Activated naive CD4-positive, alpha-beta T cell treated with anti-CD3 and anti-CD28 coated beads, Interleukin-2, amount 50 U/mL, for 72 hours (primary cell): ENCODE results near the gene SPRED2. TPM values are rescaled to one million over a fixed set of nuclear protein-coding genes. Genes with fewer than 3 reads are reported as not detected.
A peak's percentile ranks its signal among the peaks of the same experiment; 100 is the strongest.

Experiments used
- ATAC-seq, 2 donors: fragments of 150-1000 bp; cut with Tn5 transposase; 2 replicates each; pipeline ENCODE4 v1.10.0; 2021; ENCODE audit warnings: mild to moderate bottlenecking in 2 of 2, moderate library complexity in 2 of 2
- DNase-seq, 2 donors: peaks; one replicate each; pipeline ENCODE4 v3.0.0; 2021 to 2022; ENCODE audit warnings: low spot score in 2 of 2
- H3K27ac Mint-ChIP-seq, 2 donors: one replicate each; pipeline ENCODE4 v1.8.0; 2022; ENCODE audit warnings: mild to moderate bottlenecking in 2 of 2, mixed read lengths in 2 of 2
- H3K36me3 Mint-ChIP-seq, 2 donors: one replicate each; pipeline ENCODE4 v1.8.0; 2022; ENCODE audit warnings: mixed read lengths in 2 of 2
- H3K9me3 Mint-ChIP-seq, 2 donors: one replicate each; pipeline ENCODE4 v1.8.0; 2022; ENCODE audit warnings: mixed read lengths in 2 of 2
- total RNA-seq, 2 donors: library from RNA; stranded (reverse); gene quantifications; one replicate each; pipeline ENCODE4 v1.2.3, GENCODE V29; 2022

Gene SPRED2
- total RNA-seq, 2 donors from 2014 or later = 3.5 to 8.3 TPM

DNA sequence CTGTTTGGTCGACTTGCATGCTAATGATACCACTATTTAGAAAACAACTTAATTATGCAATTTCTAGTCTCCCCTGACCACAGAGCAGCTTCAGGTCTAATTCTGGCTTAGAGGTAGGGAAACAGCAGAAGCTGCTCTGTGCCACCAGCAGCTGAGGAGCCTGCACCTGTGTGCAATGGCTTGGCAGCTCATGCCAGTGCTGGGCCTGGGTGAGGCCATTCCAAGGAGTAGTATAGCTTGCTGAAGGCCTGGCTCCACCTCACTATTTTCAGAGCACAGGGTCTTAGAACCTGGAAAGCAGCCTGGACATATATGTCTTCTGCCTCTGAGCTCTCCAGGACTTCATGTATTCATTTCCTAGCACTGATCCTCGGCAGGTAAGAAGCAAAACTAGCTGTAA, 62.8 kb downstream of the SPRED2 start:
- no peaks in the 10 kb centered on the region for H3K9me3 Mint-ChIP-seq

GRCh38 chr2:65368468-65368867, 63.9 kb downstream of the SPRED2 start:
- H3K36me3 Mint-ChIP-seq = no peaks in the 10 kb centered on the region

More for the DNA sequence above, 62.8 kb downstream of the SPRED2 start:
- DNase-seq (no peak), ATAC-seq (no peak)
- Mint-ChIP-seq H3K27ac (no peak overlapping the region), H3K36me3 (no peaks in the 10 kb centered on the region)

GRCh38 chr2:65367524-65367923, 64.9 kb downstream of the SPRED2 start:
- Mint-ChIP-seq H3K9me3 (no peaks in the 10 kb centered on the region), H3K36me3 (no peaks in the 10 kb centered on the region), H3K27ac (no peak overlapping the region)
- DNase-seq (no peak), ATAC-seq (no peak)

More at GRCh38 chr2:65368468-65368867, 63.9 kb downstream of the SPRED2 start:
- Mint-ChIP-seq H3K27ac (no peak overlapping the region), H3K9me3 (no peaks in the 10 kb centered on the region)
- ATAC-seq (no peak), DNase-seq (no peak)

- peak in 1 of 2 donors; percentile 35 for DNase-seq
- ATAC-seq = peak; percentile 98 to 100
- H3K36me3 Mint-ChIP-seq = no peaks in the 10 kb centered on the region
These were observed 65.7 kb downstream of the SPRED2 start for GRCh38 chr2:65366595-65367125.

DNA sequence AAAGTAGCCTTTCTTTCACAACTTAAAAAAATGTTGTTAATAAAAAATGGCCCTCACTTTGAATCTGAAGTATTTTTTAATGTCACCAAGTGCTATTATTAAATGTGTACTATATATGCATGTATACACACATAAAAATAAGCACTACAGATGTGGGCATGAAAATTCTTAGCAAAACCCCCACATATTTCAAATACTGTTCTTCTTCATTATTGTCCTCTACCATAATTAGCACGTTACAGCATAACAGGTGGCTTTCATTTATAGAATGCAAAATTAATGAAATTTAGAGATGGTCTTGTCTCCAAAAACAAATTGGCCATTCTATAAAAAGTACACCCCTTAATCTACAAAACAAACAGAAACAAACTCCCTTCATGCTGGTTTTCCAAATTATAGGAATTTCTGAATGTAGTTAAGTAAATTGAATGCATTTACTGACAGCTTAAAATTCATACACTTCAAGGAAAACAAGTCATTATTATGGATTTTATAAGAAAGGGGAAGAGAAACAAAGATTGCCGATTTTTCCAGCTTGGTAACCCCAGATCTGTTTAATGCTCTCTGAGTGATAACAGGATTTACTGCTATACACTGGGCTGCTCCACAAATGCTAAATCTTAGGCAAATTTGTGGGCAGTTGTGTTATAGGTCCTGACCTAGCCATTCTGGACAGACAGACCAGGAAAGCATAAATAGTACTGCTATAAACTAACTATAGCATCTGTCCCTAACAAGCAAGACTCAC, 67.2 kb downstream of the SPRED2 start:
- no peaks in the 10 kb centered on the region for H3K9me3 Mint-ChIP-seq
- DNase-seq = no peak
- no peak for ATAC-seq
- H3K27ac Mint-ChIP-seq = no peak overlapping the region
- H3K36me3 Mint-ChIP-seq = no peaks in the 10 kb centered on the region

More at GRCh38 chr2:65366595-65367125, 65.7 kb downstream of the SPRED2 start:
- H3K27ac Mint-ChIP-seq = no peak overlapping the region
- H3K9me3 Mint-ChIP-seq = no peaks in the 10 kb centered on the region

GRCh38 chr2:65363879-65364666, 68.3 kb downstream of the SPRED2 start:
- DNase-seq = no peak
- no peak for ATAC-seq
- Mint-ChIP-seq H3K27ac (no peak overlapping the region), H3K9me3 (no peaks in the 10 kb centered on the region), H3K36me3 (no peaks in the 10 kb centered on the region)

GRCh38 chr2:65361623-65362022, 70.8 kb downstream of the SPRED2 start:
- DNase-seq = no peak
- H3K27ac Mint-ChIP-seq = no peak overlapping the region
- H3K36me3 Mint-ChIP-seq = no peaks in the 10 kb centered on the region
- no peak for ATAC-seq
- no peaks in the 10 kb centered on the region for H3K9me3 Mint-ChIP-seq

DNA sequence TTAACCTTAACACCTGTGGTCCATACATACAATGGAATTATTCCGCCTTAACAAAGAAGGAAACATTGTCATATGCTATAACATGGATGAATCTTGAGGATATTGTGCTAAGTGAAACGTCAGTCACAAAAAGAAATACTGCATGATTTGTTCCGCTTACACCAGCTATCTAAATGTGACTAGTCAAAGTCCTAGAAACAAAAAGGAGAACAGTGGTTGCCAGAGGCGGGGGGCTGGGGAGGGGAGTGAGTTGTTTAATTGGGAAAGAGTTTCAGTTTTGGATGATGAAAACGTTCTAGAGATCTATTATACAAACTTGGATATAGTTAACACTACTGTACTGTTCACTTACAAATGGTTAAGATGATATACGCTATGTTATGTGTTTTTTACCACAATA, 72.0 kb downstream of the SPRED2 start:
- ATAC-seq = no peak
- Mint-ChIP-seq H3K36me3 (peaks cover 0 to 5% of the 10 kb centered on the region in 2 donors), H3K9me3 (no peaks in the 10 kb centered on the region), H3K27ac (no peak overlapping the region)
- DNase-seq = no peak

- H3K36me3 Mint-ChIP-seq = peaks cover 0 to 5% of the 10 kb centered on the region in 2 donors
- H3K27ac Mint-ChIP-seq = no peak overlapping the region
- DNase-seq (no peak), ATAC-seq (no peak)
- H3K9me3 Mint-ChIP-seq = no peaks in the 10 kb centered on the region
These were observed 73.6 kb downstream of the SPRED2 start for GRCh38 chr2:65358678-65359400.

DNA sequence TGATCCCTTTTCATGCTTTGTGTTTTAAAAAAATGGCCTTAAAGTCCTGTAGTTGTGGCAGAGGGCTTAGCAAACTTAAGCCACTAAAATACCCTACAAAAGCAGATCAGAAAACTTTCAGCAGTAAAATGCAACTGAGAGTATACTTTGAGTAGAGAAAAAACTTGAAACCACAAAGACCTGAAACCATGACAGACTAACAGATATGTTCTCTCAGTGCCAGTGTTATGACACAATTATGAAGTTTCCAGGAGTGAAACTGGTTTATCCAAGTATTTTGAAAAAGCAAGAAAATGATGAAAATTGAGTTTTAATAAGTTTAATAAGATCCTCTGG, 74.5 kb downstream of the SPRED2 start:
- no peak for DNase-seq
- Mint-ChIP-seq H3K9me3 (no peaks in the 10 kb centered on the region), H3K36me3 (peaks cover 0 to 5% of the 10 kb centered on the region in 2 donors), H3K27ac (peak overlapping the region; percentile 25 to 70)
- ATAC-seq = peak; percentile 74 to 80

DNA sequence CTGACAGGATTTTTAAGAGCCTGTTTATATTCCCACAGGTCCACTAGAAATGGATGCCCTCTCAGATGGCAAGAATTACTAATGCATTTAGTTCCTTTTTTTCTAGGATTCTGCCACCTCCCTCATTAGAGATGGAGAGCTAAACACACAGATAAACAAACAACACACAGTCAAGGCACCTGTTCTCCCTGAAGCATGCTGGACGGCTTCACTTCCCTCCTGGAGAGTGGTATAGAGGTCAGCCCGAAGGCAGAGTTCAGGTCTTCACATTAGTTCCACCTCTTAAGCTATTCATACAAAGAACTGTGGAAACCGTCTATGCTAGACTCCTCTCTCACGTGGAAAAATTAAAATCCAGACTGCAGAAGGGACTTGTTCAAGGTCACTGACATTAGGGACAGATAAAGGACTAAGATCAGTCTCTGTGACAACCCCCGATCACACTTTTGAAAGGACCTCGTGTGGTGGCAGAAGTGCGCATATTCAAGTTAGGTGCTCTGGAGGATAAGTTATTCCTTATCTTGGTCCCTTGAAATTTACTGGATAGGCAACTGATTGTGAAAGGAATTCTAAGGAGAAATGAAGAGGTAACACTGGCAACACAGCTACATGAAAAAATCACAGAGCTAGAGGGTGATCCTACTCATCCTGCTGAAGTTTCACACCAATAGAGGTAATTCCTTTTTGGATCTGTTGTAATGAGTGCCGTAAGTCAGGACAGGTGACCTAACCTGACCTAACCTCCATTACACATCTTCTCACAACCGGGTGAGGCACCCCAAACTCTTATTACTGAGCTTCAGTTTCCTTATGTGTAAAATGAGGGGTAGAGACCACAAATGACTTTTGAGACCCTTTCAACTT, 75.1 kb downstream of the SPRED2 start:
- no peaks in the 10 kb centered on the region for H3K9me3 Mint-ChIP-seq
- H3K27ac Mint-ChIP-seq = peak overlapping the region; percentile 25 to 70
- DNase-seq (no peak), ATAC-seq (peak; percentile 79 to 92)
- H3K36me3 Mint-ChIP-seq = peaks cover 0 to 5% of the 10 kb centered on the region in 2 donors

GRCh38 chr2:65355186-65355831, 77.1 kb downstream of the SPRED2 start:
- H3K36me3 Mint-ChIP-seq = peaks cover 0 to 5% of the 10 kb centered on the region in 2 donors
- no peaks in the 10 kb centered on the region for H3K9me3 Mint-ChIP-seq
- no peak overlapping the region for H3K27ac Mint-ChIP-seq
- ATAC-seq (no peak), DNase-seq (no peak)

- no peak for ATAC-seq
- Mint-ChIP-seq H3K9me3 (no peaks in the 10 kb centered on the region), H3K36me3 (peaks cover 0 to 5% of the 10 kb centered on the region in 2 donors), H3K27ac (no peak overlapping the region)
- no peak for DNase-seq
These were observed 77.6 kb downstream of the SPRED2 start for GRCh38 chr2:65354773-65355172.

GRCh38 chr2:65353927-65354326, 78.5 kb downstream of the SPRED2 start:
- DNase-seq (no peak), ATAC-seq (no peak)
- Mint-ChIP-seq H3K27ac (no peak overlapping the region), H3K9me3 (no peaks in the 10 kb centered on the region), H3K36me3 (peaks cover 0 to 5% of the 10 kb centered on the region in 2 donors)

DNA sequence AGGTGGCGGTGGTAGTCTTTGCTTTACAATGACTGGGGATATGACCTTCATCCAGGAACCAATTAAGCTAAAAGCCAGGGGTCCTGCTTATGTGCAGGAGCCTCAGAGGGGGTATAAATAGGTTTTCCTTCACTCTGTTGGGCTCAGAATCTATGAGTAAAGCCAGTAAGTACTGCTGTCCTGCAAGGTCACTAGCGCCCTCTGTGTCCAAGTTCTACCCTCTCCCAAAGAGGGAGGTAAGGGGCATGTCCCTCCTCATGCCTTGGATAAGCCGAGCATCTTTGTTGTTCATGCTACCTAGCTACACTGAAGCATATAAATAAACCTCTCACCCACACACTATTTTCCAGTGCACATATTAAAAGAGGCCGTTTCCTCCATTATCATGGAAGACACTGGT, 79.4 kb downstream of the SPRED2 start:
- Mint-ChIP-seq H3K9me3 (no peaks in the 10 kb centered on the region), H3K36me3 (peaks cover 0 to 5% of the 10 kb centered on the region in 2 donors), H3K27ac (no peak overlapping the region)
- no peak for DNase-seq
- ATAC-seq = no peak
